IPS-15b (cell line): ENCODE data around the gene DISC1.
"Not testable (repeated sequence)": the region's sequence is repeated elsewhere in the genome, so short reads cannot be mapped to it uniquely, and the experiment has no call there.

ENCODE experiments used
- H3K27me3 ChIP-seq: one replicate; pipeline ENCODE4 v1.6.1; 2013; ENCODE audit warnings: low read length; ENCODE audit not compliant: control insufficient read depth, insufficient read depth
- H3K36me3 ChIP-seq: one replicate; pipeline ENCODE4 v1.6.1; 2013; ENCODE audit warnings: low read length; ENCODE audit not compliant: control insufficient read depth, insufficient read depth
- H3K4me1 ChIP-seq: one replicate; pipeline ENCODE4 v1.6.1; 2013; ENCODE audit warnings: mild to moderate bottlenecking, low read length; ENCODE audit not compliant: control insufficient read depth, insufficient read depth
- H3K4me3 ChIP-seq: one replicate; pipeline ENCODE4 v1.5.1; 2013; ENCODE audit warnings: low read depth, low read length
- H3K9ac ChIP-seq: one replicate; pipeline ENCODE4 v1.6.1; 2013; ENCODE audit warnings: low read depth, mild to moderate bottlenecking, low read length
- H3K9me3 ChIP-seq: one replicate; pipeline ENCODE4 v1.6.1; 2013; ENCODE audit warnings: mild to moderate bottlenecking, low read length; ENCODE audit not compliant: control insufficient read depth, insufficient read depth

The DISC1 gene

GRCh38 chr1:231611111-231611510, 15.5 kb upstream of the DISC1 start:
- no peak overlapping the region for H3K4me3 ChIP-seq
- no peaks in the 10 kb centered on the region for H3K9me3 ChIP-seq
- no peaks in the 10 kb centered on the region for H3K36me3 ChIP-seq
- no peaks in the 10 kb centered on the region for H3K4me1 ChIP-seq
- H3K27me3 ChIP-seq = no peaks in the 10 kb centered on the region
- no peak overlapping the region for H3K9ac ChIP-seq

GRCh38 chr1:231611851-231612250, 14.7 kb upstream of the DISC1 start:
- Histone ChIP-seq H3K9ac (no peak overlapping the region), H3K27me3 (no peaks in the 10 kb centered on the region), H3K9me3 (no peaks in the 10 kb centered on the region), H3K4me1 (no peaks in the 10 kb centered on the region), H3K36me3 (no peaks in the 10 kb centered on the region), H3K4me3 (no peak overlapping the region)

- Histone ChIP-seq H3K9ac (no peak overlapping the region), H3K27me3 (no peaks in the 10 kb centered on the region), H3K4me3 (no peak overlapping the region), H3K36me3 (no peaks in the 10 kb centered on the region), H3K4me1 (no peaks in the 10 kb centered on the region), H3K9me3 (no peaks in the 10 kb centered on the region)
These were observed 14.0 kb upstream of the DISC1 start for GRCh38 chr1:231612393-231613089.

- Histone ChIP-seq H3K4me3 (no peak overlapping the region), H3K9ac (no peak overlapping the region), H3K27me3 (no peaks in the 10 kb centered on the region)
These were observed 12.9 kb upstream of the DISC1 start for GRCh38 chr1:231613419-231614349.

GRCh38 chr1:231616667-231617066, 9.9 kb upstream of the DISC1 start:
- H3K27me3 ChIP-seq = peaks cover 3% of the 10 kb centered on the region
- H3K9ac ChIP-seq = no peak overlapping the region
- H3K4me3 ChIP-seq = no peak overlapping the region
- H3K4me1 ChIP-seq = no peaks in the 10 kb centered on the region
- H3K9me3 ChIP-seq = no peaks in the 10 kb centered on the region
- H3K36me3 ChIP-seq = no peaks in the 10 kb centered on the region

More at GRCh38 chr1:231613419-231614349, 12.9 kb upstream of the DISC1 start:
- H3K4me1 ChIP-seq = no peaks in the 10 kb centered on the region
- no peaks in the 10 kb centered on the region for H3K36me3 ChIP-seq
- H3K9me3 ChIP-seq = no peaks in the 10 kb centered on the region

DNA sequence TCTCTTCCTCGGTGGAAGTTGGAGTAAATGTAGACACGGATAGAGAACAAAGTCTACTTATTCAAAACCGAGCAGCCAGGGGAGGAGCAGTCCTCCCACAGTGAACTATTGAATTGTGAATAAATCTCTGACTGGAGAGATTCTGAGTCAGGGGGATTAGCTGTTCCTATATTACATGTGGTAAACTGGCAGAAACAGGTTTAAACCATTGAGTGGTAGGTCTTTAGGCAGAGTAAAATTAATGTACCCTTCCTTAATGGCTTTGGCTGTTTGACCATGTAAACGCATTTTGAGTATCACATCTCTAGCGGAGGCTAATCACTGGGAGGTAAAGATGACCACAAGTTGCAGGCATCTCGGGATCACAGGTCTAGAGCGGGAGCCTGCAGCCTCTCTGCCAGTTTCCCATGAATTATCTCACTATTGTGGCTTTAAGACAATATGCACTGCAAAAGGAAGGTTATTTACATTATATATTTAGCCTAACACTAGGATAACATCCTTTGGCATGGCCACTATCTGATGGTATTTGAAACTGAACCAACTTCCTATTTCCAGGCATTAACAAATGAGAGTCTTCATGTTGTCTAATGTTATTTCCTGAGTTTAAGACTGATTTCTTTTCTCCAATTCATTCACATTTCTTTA, 7.9 kb upstream of the DISC1 start:
- Histone ChIP-seq H3K9me3 (no peaks in the 10 kb centered on the region), H3K27me3 (peaks cover 8% of the 10 kb centered on the region), H3K9ac (no peak overlapping the region), H3K4me1 (no peaks in the 10 kb centered on the region), H3K36me3 (no peaks in the 10 kb centered on the region), H3K4me3 (no peak overlapping the region)

- no peaks in the 10 kb centered on the region for H3K9me3 ChIP-seq
- no peak overlapping the region for H3K9ac ChIP-seq
- H3K27me3 ChIP-seq = peaks cover 8% of the 10 kb centered on the region
- no peaks in the 10 kb centered on the region for H3K4me1 ChIP-seq
- no peaks in the 10 kb centered on the region for H3K36me3 ChIP-seq
- no peak overlapping the region for H3K4me3 ChIP-seq
These were observed 7.3 kb upstream of the DISC1 start for GRCh38 chr1:231619257-231619634.

- not testable (repeated sequence) for H3K4me1 ChIP-seq, H3K36me3 ChIP-seq, H3K9me3 ChIP-seq, H3K4me3 ChIP-seq, H3K9ac ChIP-seq
- H3K27me3 ChIP-seq = peaks cover 18% of the 10 kb centered on the region
These were observed 1.5 kb upstream of the DISC1 start for GRCh38 chr1:231625042-231625441.

DNA sequence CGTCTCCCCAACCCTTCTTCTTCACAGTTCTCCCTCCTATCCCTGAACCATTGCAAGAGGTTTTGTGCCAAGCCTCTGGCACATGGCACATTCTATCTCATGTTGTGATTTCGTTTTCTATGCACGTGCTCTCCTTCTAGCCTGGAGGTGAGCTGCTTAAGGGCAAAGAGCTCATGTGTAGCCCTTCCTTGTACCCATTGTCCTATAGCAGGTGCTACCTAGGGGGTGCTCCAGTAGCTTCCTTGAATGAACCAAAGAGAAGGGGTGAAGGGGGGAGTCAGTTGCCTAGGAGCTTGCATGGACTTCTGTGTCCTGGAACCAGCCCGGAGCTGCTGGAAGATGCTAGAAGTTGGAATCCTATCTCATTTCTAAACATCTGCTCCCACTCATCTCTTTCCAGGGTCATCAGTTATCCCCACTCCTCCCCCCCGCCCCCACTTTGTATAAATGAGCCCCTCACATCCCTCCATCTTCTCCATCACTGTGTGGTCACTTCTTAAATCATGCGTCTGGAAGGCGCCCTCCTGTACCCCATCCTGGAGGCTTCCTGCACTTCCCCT, 535 bp upstream of the DISC1 start:
- no peak overlapping the region for H3K9ac ChIP-seq
- peaks cover 16% of the 10 kb centered on the region for H3K27me3 ChIP-seq
- no peaks in the 10 kb centered on the region for H3K4me1 ChIP-seq
- peak overlapping the region; percentile 62 for H3K4me3 ChIP-seq
- H3K36me3 ChIP-seq = no peaks in the 10 kb centered on the region
- no peaks in the 10 kb centered on the region for H3K9me3 ChIP-seq

GRCh38 chr1:231626951-231627614, 493 bp downstream of the DISC1 start:
- Histone ChIP-seq H3K9ac (no peak overlapping the region), H3K36me3 (no peaks in the 10 kb centered on the region), H3K27me3 (peaks cover 15% of the 10 kb centered on the region), H3K9me3 (no peaks in the 10 kb centered on the region), H3K4me1 (no peaks in the 10 kb centered on the region), H3K4me3 (peak overlapping the region; percentile 62)

DNA sequence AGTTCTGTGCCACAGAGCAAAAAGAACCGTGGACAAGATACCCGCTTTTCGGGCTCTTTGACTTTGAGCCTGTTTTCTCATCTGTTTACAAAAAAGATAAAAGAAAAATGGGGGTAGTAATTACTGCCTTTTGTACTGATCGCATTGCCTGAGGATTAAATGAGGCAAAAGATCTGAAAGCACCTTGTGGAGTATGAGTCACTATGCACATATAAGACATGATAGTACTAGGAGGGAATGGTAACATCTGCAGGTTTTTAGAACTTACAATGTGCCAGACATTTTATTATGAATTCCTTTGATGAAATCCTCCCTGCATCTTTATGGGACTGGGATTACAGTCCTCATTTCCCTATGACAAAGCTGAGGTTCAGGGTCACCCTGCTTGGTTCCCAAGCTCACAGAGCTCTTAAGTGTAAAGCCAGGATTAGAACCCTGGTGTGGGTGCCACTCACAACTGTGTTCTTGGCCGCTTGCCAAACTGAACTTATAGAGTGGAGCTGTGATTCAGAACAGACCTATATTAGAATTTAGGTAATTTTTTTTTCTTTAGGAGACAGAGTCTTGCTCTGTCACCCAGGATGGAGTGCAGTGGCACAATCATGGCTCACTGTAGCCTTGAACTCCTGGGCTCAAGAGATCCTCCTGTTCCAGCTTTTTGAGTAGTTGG, 1.8 kb downstream of the DISC1 start:
- H3K4me3 ChIP-seq = no peak overlapping the region
- H3K4me1 ChIP-seq = no peaks in the 10 kb centered on the region
- H3K9me3 ChIP-seq = no peaks in the 10 kb centered on the region
- H3K9ac ChIP-seq = no peak overlapping the region
- peaks cover 10% of the 10 kb centered on the region for H3K27me3 ChIP-seq
- H3K36me3 ChIP-seq = no peaks in the 10 kb centered on the region
